ENCODE measurements around the gene SSX2IP.
"Not testable (repeated sequence)": the region's sequence is repeated elsewhere in the genome, so short reads cannot be mapped to it uniquely, and the experiment has no call there.

The SSX2IP gene

GRCh38 chr1:84613026-84613425 lies 77.2 kb downstream of the SSX2IP start:
- DNase-seq: no peak

DNA sequence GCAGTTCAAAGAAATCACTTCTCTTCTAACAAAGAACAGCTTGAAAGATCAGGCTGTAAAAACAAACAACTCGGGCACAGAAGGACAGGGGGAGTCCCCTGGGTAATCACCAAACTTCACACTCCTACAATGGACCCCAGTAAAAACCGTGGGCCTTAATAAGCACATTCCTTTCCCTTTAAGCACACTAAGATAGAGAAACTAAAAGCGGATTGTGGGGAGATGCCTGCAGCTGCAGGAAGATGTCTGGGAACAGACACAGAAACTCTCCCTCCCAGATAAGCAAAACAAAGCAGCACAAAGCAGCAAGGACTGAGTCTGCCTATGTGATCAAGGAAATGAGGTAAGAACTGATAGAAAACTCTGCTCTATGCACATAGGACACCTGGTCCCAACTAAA lies 78.5 kb downstream of the SSX2IP start:
- DNase-seq: no peak

DNA sequence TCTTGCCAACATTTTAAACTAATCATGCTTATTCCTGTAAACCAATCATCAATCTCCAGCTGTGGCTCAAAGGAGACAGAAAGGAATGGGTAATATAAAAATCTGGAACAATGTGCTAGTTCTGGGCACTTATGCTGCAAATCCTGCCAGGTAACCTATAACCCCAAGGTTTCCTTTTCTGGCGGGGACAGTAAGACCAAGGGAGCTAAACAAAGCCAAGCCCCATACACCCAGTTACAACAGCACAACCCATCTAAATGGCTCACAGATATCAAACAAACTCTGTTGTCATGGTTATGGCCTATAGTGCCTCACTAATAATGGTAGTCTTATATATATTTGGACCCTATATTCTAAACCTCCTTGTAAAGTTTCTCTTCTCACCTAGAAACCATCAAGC lies 79.2 kb downstream of the SSX2IP start:
- DNase-seq: no peak

DNA sequence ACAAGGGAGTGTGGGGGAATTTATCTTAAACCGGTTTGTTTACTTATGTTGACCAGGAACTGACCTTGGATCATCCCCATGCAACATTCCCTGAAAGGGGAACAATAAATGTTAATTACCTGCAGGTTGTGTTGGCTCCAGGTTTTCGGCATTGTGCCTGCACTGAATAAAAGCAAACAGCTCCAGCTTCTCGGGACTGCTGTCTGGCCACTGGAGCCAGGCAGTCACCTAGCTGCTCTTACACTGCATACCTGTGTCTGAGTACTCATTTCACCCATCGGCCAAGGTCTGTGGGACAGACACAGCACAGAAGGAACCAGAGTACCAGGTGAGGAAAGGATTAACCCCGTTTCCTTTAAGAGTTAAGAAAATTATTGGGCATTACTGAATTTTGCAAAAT lies 83.3 kb downstream of the SSX2IP start:
- no peak for DNase-seq

DNA sequence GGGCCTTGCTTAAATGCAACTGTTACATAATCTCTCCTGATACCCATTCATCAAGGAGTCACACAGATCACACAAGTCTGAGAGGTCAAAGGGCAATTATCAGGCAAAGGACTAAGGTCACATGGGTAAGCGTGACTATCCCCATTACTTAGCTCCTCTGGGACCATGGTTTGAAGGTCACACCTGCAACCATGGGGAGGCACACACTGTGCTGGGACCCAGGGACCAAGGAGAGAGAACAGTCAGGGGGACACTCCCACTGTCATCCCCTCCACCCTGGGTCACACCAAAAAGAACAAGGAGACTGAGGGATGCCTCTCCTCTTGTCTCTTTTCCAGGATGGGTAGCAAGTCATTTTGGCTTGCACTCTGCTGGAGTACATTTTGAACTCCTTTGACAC lies 85.1 kb downstream of the SSX2IP start:
- no peak for DNase-seq

GRCh38 chr1:84603941-84604830 lies 86.1 kb downstream of the SSX2IP start:
- no peak for DNase-seq

DNA sequence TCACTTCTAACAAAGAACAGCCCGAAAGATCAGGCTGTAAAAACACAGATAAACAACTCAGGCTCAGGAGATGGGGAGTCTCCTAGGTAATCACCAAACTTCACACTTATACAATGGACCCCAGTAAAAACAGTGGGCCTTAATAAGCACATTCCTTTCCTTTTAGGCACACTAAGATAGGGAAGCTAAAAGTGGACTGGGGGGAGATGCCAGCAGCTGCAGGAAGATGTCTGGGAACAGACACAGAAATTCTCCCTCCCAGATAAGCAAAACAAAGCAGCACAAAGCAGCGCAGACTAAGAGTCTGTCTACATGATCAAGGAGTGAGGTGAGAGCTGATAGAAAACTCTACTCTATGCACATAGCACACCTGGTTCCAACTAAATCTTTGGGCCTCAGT lies 87.0 kb downstream of the SSX2IP start:
- no peak for DNase-seq

- no peak for DNase-seq
Measured at GRCh38 chr1:84600796-84601195, 89.5 kb downstream of the SSX2IP start.

DNA sequence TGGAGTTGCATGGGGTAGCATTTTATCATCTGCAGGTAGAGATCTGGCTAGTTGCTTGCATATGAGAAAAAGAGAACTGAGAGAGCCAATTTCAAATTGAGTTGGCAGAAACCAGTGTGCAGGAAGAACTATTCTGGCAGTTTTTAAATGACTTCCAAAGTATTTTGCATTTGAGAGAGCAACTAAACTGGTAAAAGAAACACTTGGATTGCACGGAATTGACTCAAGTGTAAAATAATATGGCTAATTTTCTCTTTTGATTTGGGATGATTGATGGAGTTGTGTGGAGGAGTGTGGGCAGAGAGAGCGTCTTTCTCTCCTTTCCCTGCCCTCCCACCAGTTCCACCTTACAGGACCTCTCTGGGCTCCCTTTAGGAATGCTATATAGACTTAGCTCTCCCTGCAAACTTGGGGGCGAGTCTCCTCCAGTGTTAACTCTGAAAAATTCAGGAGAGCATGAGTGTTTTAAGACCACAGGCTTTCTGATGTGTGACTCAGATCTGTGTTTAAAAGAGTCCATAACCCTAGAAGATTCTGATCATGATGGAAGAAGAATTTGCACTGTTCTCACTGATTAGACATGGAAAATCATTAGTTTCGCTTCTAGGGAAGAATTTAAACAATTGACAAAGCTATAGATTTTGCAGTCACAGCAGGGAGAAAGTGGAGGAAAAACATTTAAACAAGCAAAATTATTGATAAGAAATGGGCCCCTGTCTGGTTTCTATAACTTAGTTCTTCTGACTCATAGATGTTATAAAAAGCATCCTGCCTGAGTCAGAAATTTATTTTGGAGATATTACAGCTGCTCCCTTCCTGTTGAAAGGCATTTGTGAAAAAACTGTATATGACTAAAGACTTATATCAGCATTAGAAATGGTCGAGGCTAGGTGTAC lies 91.2 kb downstream of the SSX2IP start:
- DNase-seq: no peak

- DNase-seq: no peak
Measured at GRCh38 chr1:84598418-84598817, 91.8 kb downstream of the SSX2IP start.

DNA sequence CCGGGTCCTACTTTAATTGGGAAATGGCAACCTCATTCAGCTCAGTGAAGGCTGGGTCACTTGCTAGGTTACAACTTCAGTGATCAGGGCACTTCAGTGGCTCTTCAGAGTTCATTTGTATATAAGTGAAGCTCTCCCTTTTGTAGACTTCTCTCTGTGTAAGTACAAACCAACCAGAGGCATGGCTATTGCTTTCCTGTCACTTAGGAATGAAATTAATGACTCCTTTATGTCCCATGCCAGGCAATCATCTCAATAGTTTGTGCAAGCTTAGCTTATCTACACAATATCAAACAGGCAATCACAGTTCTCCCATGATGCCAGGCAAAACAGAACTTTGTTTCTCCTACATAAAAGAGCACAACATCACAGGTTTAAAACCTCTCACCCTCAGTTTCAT lies 93.2 kb downstream of the SSX2IP start:
- DNase-seq: no peak

DNA sequence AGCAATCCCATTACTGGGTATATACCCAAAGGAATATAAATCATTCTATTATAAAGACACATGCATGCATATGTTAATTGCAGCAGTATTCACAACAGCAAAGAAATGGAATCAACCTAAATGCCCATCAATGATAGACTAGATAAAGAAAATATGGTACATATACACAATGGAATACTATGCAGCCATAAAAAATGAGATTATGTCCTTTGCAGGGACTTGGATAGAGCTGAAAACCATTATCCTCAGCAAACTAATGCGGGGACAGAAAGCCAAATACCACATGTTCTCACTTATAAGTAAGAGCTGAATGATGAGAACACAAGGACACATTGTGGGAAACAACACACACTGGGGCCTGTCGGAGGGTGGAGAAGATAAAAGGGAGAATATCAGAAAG lies 95.3 kb downstream of the SSX2IP start:
- DNase-seq: not testable (repeated sequence)

Measured in central memory CD4-positive, alpha-beta T cell (primary cell).